CD1c-positive myeloid dendritic cell (primary cell): ENCODE data around the gene ATRAID.
"Not testable (repeated sequence)": the region's sequence is repeated elsewhere in the genome, so short reads cannot be mapped to it uniquely, and the experiment has no call there.

ENCODE experiments used
- DNase-seq: peaks from one replicate; pipeline ENCODE4 v3.0.0-alpha.2; 2016; ENCODE audit errors: extremely low spot score

Gene ATRAID, protein sequence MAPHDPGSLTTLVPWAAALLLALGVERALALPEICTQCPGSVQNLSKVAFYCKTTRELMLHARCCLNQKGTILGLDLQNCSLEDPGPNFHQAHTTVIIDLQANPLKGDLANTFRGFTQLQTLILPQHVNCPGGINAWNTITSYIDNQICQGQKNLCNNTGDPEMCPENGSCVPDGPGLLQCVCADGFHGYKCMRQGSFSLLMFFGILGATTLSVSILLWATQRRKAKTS

DNA sequence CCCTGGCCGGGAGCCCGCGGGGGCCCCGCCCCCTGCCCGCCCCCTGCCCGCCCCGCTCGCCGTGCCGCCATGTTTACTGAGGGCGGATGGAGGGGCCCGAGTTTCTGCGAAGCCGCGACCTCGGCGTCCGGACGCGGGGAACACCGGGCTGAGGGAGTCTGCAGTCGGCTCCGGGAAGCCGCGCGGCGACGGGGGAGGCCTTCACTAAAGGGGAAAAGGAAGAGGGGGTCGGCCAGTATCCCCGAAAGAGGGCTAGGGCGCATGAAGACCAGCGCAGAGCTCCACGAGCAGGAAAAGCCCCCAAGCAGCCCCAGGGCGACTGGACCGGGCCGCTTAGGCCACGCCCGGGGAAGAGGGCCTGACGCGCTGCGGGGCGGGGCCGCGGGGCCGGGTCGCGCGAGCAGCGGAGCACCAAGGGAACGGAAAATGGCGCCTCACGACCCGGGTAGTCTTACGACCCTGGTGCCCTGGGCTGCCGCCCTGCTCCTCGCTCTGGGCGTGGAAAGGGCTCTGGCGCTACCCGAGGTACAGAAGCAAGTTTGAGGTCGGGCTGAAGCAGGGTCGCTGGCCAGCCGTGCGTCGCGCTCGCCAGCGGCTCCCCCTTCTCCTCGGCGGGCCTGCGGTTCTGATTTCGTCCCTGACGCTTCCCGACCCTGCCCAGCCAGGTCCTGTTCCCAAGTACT, at the start of gene ATRAID, which contains the start of gene SLC5A6:
ATRAID (plus strand) TSS at position 99 of the 683 bp plus-strand sequence; CDS start at position 427, 328 bp downstream.
SLC5A6 (minus strand) TSS at position 326 of the 683 bp plus-strand sequence. CDS start 4,618 bp downstream, outside the sequence.
- peak; percentile 95 for DNase-seq

DNA sequence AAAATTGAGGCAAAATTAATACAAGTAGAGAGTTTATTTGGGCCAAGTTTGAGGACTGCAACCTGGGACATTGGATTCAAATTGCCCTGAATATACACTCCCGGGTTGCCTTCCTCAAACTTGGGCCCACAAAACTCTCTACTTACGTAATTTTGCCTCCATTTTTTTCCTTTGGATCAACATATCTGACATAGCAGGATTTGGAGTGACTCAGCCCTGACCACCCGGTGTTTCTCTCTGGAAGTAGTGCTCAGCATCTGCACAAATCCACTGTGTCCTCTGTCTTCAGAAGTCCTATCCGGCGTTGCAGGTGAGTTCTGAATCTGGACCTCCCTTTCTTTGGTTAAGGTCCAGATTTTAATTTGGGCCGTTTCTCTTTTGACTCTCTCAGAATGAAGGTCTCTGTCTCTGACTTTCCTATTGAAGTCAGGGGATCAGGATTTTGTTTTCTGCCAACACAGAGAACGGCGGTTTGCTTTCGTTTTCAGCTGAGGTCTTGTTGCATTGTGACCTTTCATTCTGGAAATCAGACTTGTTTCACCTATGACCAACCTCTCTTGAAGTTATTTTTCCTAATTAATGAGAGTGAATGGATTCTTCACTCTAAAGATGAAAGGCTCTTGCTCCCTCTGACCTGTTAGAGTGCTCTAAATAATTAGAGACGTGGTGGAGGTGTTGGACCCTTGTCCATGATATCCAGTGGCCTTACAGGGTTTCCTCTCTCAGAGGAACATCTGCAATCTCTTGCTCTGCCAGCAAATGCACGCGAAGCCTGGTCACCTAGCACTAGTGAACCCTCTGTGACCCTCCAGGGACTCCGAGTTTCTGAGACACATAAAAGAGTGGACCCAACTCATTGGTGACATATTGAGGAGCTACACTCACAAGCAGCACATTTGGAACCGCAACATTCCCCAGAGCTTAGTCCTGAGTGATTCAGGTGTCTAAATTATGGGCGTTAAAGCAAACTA, 49.4 kb upstream of the ATRAID start:
- DNase-seq: no peak

DNA sequence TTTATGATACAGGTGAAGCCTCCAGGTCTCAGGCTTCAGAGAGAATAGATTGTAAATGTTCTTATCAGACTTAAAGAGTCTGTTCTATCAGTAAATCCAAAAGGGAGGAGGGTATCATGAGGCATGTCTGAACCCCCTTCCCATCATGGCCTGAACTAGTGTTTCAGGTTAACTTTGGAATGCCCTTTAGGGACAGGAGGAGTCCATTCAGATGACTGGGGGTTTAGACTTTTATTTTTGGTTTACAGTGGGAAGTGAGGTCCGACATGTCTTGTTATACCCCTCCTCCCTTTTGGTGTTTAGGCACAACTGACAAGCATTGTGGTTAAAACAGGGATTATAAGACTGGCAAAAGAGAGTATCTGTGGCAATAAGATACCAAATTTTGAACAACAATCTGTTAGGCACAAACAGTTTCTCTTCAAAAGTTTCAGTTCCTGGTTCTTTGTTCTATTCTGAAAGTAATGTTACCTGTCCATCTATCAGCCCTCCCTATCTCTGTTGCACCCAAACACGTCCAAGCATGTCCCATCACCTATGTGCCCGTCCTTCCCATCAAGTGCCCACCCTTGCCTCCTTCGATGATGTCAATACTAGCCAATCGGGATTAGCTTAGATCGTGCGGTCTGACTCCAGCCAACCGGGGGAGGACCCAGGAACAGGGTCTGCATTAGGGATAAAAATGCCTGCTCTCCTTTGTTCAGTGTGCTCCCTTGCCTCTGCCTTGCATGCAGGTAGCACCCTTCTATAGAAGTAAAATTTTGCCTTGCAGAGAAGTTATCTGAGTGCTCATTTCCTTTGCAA, 46.7 kb upstream of the ATRAID start:
- DNase-seq: no peak

DNA sequence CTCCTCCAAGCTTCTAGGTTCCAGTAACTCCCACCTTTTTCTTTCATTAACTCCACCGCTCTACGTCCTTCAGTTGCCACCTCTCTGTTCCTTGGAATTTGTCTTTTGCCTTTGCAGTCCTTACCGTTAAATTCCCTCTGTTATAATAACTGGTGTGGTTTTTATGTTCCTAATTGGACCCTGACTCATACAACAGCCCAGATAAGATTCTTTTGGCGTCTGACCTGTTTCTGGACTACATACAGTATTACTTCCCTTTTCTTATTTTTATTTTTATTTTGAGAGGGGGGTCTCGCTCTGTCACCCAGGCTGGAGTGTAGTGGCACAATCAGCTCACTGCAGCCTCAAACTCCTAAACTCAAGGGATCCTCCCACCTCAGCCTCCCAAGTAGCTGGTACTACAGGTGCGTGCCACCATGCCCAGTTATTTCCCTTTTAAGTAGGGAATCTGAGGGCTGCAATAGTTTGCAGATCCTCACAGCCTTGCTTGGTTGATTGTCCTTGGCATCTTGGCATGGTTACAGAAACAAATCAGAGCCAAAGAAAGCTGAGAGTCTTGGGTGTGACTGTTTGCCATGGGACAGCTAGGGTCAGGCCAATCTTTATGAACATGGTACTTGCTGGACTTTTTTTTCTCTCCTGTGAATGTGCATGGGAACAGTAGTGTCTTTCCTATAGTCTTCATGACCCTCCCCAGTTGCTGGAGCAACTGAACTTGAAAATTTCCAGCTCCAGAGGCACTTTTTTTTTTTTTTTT, 41.1 kb upstream of the ATRAID start:
- no peak for DNase-seq

DNA sequence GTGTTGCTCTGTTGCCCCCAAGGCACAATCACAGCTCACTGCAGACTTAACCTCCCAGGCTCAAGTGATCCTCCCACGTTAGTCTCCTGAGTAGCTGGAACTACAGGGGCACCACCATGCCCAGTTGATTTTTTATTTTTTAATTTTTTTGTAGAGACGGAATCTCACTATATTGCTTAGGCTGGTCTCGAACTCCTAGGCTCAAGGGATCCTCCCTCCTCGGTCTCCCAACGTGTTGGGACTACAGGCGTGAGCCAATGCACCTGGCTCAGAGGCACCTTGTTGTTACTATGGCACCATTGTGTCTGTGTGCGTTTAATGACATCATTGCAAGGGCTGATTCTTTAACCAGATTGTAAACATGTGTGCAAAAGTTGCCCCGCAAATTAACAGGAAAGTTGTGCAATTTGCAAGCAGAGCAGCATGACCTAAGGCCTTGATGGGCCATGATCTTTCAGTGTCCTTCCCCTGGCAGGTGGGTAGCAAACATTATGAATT, 40.4 kb upstream of the ATRAID start:
- no peak for DNase-seq

DNA sequence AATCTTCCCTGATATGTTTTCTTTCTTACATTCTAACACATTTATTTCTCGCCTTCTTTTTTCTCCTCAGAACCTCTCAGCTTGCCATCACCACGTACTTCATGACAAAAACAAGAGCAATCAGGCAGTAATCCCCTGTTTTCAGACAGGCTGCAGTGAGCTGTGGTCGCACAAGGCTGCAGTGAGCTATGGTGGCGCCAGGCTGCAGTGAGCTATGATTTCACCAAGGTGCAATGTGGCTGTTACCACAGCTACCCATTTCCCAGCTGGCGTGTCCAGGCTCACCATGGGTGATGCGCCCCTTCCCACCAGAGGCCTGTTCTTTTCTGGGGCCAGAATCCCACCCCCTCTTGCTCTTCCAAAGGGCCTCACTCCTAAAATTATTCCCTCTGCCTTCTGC, 37.2 kb upstream of the ATRAID start:
- DNase-seq: no peak

DNA sequence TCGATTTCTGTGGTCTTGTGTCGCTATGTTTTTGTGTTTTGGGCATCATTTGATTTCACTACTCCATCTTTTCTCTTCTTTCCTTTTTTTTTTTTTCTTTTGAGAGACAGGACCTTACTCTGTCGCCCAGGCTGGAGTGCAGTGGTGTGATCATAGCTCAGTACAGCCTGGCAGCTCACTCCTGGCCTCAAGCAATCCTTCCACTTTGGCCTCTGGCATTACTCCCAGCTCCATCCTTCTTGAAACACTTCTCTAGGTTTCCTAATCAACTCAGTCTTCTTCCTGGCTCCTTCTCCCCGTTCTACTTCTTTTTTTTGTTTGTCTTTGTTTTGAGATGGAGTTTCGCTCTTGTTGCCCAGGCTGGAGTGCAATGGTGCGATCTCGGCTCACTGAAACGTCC, 36.5 kb upstream of the ATRAID start:
- DNase-seq: no peak

DNA sequence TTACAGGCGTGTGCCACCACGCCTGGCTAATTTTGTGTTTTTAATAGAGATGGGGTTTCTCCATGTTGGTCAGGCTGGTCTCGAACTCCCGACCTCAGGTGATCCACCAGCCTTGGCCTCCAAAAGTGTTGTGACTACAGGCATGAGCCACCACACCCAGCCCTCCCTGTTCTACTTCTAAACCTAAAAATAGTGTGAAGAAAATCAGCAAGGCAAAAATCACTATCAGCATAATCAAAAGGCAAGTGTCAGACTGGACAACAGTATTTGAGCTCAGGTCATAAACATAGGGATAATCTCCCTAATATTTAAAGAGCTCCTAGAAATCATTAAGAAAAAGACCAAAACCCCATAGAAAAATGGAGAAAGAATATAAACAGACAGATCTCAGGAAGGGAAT, 36.1 kb upstream of the ATRAID start:
- DNase-seq: not testable (repeated sequence)

DNA sequence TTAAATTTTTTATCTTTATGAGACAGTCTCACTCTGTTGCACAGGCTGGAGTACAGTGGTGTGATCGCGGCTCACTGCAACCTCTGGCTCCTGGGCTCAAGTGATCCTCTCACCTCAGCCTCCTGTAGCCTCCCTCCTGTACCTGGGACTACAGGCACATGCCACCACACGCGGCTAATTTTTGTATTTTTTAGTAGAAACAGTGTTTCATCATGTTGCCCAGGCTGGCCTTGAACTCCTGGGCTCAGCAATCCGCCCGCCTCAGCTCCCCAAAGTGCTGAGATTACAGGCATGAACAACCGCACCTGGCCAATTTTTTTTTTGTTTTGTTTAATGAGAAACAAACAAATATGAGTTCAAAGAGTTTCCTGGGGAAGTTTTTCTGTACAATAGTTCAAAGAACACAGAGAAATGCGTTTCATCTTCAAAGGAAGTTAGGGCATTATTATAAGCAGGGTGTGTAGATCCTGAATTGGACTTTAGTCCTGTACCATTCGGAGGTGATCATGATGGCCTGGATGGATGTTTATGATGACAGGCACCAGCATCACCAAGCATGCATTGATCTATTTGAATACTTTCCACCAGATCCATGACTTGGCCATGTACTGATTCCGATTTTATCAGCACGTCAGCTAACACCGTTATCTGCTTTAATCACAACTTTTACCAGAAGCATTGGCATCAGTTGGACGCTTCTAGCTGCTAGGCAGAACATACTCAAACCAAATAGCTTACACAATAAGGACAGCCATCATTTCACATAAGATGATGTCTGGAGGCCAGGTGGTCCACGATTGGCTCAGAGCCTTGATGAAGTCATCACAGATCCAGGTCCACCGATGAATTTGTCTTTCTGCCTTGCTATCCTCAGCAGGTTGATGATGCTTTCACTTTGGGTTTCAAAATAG, 34.1 kb upstream of the ATRAID start:
- DNase-seq: no peak

DNA sequence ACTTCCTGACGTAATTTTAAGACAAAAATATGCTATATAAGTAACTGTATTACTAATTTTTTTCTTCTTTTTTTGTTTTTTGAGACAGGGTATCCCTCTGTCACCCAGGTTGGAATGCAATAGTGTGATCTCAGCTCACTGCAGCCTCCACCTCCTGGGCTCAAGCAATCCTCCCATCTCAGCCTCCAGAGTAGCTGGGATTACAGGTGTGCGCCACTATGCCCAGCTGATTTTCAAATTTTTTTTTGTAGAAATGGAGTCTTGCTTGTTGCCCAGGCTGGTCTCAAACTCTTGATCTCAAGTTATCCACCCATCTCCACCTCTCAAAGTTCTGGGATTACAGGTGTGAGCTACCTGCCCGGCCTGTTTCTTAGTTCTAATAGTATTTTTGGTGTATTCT, 33.4 kb upstream of the ATRAID start:
- no peak for DNase-seq

DNA sequence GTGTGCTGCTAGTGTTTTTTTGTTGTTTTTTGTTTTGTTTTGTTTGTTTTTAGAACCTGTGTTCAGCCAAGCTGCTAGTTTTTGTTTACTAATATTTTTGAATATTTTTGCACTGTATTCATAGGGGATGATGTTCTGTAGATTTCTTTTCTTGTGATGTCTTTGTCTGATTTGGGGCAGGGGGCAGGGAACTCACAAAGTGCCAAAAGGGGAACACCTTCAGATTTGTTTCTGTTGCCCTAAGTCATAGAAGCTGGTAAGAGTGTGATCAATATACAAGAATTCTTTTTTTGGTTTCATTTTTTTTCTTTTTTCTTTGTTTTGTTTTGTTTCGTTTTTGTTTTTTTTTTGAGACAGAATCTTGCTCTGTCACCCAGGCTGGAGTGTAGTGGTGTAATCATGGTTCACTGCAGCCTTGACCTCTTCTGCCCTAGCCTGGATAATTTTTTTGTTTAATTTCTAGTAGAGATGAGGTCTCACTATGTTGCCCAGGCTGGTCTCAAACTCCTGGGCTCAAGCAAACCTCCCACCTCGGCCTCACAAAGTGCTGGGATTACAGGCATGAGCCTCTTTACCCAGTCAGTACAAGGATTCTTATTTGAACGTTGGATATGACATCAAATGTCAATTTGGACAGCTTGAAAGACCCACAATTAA, 32.4 kb upstream of the ATRAID start:
- no peak for DNase-seq

DNA sequence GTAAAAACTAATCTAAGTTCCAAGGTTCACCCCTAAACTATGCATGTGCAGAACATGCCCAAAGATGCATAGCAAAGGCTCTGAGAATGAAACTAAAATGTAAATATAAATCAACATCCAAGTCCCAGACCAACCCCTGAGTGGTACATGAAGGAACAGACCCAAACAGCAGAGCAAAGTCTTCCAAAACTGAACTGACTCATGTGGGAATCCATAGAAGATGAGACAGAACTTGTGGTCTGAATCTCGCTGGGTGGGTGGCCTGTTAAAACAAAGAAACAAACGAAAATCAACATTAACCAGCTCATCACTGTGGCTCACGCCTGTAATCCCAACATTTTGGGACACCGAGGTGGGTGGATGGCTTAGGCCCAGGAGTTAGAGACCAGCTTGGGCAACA, 29.5 kb upstream of the ATRAID start:
- no peak for DNase-seq

DNA sequence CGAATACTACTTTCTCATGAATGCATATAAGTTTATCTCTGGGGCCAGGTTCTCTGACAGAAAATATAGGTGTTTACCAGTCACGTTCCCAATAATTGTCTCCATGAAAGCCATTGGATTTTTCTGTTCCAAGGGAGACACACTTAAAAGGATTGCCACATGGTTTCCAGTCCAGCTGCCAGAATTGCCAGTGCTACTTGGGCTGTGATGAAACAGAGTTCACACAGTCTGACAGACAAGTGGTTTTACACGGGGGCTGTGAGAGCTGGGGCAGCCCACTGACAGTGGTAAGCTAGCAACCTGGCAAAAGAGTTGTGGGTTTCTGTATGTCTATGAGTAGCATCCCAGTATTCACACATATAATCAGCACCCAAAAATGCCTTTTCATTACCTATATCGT, 27.7 kb upstream of the ATRAID start:
- DNase-seq: no peak

DNA sequence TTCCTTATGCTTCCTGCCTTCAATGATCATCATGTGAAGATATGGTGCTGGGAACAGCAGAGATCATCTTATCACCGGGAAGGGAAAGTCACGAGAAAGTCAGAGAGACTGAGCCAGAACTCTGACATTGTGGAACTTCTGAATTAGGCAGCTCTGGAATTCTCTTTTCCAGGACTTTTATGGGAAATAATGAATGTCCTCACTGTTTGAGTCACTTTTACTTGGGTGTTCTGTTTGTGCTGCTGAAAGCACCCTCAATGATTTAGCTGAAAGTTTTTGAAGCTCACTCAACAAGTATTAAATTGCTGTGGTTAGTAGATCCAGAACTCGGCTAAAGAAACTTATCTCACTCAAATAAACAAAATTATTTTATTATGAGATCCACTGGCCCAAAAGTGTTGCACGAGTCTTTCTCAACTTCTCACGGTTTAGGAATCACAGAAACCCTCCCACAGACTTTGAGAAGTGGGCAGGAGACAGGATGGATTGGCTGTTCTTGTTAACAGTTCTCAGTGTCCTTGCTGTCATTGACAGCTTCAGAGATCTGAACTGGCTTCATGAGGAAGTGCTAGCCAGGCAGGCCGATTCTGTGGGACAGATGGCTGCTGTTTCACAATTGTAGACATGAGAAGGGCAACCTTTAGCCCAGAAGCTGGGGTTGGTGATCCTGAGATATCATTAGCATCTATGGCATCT, 26.4 kb upstream of the ATRAID start:
- DNase-seq: peak; percentile 81

DNA sequence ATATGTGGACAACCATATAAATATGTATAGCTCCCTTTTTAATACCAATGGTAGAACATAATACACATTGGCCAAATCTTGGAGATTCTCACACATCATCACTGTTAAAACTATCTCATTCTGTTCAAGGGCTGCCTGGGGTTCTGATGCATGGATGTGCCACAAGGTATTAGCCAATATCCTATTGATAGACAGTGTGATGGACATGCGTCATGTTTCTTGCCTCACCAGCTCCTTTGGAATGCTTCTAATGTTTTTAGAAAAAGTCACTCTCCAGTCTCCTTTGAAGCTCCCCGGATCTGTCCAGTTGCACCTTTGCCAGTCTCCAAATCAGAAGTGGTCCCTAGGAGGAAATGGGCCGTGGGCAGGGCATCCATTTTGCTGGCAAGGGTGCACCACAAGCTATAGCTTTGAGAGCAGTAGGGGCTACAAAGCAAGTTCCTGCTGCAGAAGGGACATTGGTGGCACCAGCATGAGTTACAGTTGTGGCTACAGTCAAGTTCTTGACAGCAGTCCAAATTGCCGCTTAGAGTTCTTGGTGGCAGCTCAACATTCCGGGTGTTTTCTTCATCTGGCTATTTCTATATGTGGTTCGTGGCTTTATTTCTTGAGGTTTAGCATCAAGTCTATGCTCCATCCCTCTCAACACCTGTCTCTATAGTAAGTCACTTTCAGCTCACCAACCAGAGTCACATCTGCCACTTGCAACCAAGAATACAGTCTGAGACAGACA, 25.1 kb upstream of the ATRAID start:
- DNase-seq: no peak

DNA sequence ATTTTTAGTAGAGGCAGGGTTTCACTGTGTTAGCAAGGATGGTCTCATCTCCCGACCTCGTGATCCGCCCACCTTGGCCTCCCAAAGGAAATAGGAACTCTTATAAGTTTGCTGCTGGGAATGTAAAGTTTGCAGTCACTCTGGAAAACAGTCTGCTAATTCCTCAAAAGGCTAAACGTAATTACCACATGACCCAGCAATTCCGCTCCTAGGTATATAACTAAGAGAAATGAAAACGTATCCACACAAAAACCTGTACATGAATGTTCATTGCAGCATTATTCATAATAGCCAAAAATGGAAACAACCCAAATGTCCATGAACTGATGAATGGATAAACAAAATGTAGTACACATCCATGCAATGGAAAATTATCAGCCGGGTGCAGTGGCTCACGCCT, 21.9 kb upstream of the ATRAID start:
- no peak for DNase-seq

DNA sequence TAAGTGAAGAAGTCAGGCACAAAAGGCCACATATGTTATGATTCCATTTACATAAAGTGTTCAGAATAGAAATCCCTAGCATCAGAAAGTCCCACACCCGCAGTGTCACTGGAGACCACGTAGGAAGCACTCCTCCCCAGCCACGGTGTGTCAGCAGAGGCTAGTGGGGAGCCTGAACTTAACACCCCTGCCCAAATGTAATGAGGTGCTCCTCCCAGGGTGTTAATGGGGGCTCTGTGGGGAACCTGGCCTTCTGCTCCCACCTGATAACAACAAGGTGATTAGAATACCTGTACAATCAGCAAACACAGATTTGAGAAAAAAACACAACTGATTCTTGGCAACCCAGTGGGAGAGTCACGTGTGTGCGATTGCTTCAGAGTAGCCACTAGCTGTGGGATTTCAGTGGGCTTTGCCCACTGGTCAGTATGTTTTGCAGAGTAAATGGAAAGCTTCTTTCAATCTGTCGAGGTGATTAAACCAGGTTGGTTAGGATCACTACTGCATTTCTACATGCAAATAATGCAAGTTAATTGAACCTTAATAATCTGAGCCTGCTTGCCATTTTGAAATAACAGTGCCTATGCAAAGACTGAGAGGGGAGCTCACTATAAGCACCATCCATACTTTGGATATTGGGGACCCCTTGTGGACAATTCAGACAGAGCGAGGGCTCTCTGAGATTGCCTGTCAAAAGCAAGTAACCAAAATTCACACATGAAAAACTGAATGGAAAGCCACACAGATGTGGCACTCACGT, 20.6 kb upstream of the ATRAID start:
- peak; percentile 73 for DNase-seq
